Measurements from ENCODE around the gene TNS3.

TNS3 gene

GRCh38 chr7:47357361-47357760 lies 224.6 kb downstream of the TNS3 start:
- no peak for DNase-seq

- DNase-seq = no peak
These were observed 225.7 kb downstream of the TNS3 start for GRCh38 chr7:47356261-47356660.

- no peak for DNase-seq
These were observed 226.2 kb downstream of the TNS3 start for GRCh38 chr7:47355684-47356083.

GRCh38 chr7:47354831-47355541 lies 226.9 kb downstream of the TNS3 start:
- no peak for DNase-seq

- DNase-seq = no peak
These were observed 227.8 kb downstream of the TNS3 start for GRCh38 chr7:47354071-47354470.

GRCh38 chr7:47352394-47352968 lies 229.4 kb downstream of the TNS3 start:
- no peak for DNase-seq

- no peak for DNase-seq
These were observed 230.4 kb downstream of the TNS3 start for GRCh38 chr7:47351233-47352154.

GRCh38 chr7:47350425-47350824 lies 231.5 kb downstream of the TNS3 start:
- no peak for DNase-seq

GRCh38 chr7:47349401-47349800 lies 232.5 kb downstream of the TNS3 start:
- DNase-seq = no peak

- no peak for DNase-seq
These were observed 234.0 kb downstream of the TNS3 start for GRCh38 chr7:47347816-47348385.

GRCh38 chr7:47347346-47347745 lies 234.6 kb downstream of the TNS3 start:
- DNase-seq = no peak

- no peak for DNase-seq
These were observed 235.5 kb downstream of the TNS3 start for GRCh38 chr7:47346377-47346914.

GRCh38 chr7:47345857-47346298 lies 236.0 kb downstream of the TNS3 start:
- no peak for DNase-seq

- no peak for DNase-seq
These were observed 237.5 kb downstream of the TNS3 start for GRCh38 chr7:47344171-47344955.

- DNase-seq = no peak
These were observed 238.9 kb downstream of the TNS3 start for GRCh38 chr7:47343061-47343455.

- no peak for DNase-seq
These were observed 239.4 kb downstream of the TNS3 start for GRCh38 chr7:47342296-47343060.

- no peak for DNase-seq
These were observed 241.4 kb downstream of the TNS3 start for GRCh38 chr7:47340517-47340916.

- DNase-seq = no peak
These were observed 243.9 kb downstream of the TNS3 start for GRCh38 chr7:47338026-47338425.

GRCh38 chr7:47337531-47337930 lies 244.4 kb downstream of the TNS3 start:
- no peak for DNase-seq

- DNase-seq = no peak
These were observed 245.2 kb downstream of the TNS3 start for GRCh38 chr7:47336472-47337425.
